Transverse colon (tissue), 4 donors: ENCODE measurements around the gene DAZAP1.

ENCODE experiments used
- CTCF ChIP-seq, 5 experiments: fragments of 200-600 bp in 3 of 5; fragments of 450-650 bp in 2 of 5; sonication (generic) in 3 of 5; IDR thresholded peaks; 1 replicate in 2 of 5; 2 replicates in 3 of 5; pipeline ENCODE4 v1.5.1; 2016 to 2017; ENCODE audit warnings: antibody characterized with exemption in 5 of 5, inconsistent platforms in 3 of 5, mild to moderate bottlenecking in 2 of 5, moderate library complexity in 1 of 5
- EP300 ChIP-seq: sonication (generic); formaldehyde crosslinking; IDR thresholded peaks from one replicate; pipeline ENCODE4 v1.6.1; 2017; ENCODE audit warnings: antibody characterized with exemption, low read depth
- POLR2A ChIP-seq: fragments of 450-650 bp; IDR thresholded peaks from one replicate; pipeline ENCODE4 v1.6.1; 2016; ENCODE audit warnings: antibody characterized with exemption, mild to moderate bottlenecking, moderate library complexity
- POLR2AphosphoS5 ChIP-seq, 3 donors: sonication (generic); formaldehyde crosslinking; IDR thresholded peaks; one replicate each; pipeline ENCODE4 v1.6.1; 2016; ENCODE audit warnings: antibody characterized with exemption in 3 of 3

DNA sequence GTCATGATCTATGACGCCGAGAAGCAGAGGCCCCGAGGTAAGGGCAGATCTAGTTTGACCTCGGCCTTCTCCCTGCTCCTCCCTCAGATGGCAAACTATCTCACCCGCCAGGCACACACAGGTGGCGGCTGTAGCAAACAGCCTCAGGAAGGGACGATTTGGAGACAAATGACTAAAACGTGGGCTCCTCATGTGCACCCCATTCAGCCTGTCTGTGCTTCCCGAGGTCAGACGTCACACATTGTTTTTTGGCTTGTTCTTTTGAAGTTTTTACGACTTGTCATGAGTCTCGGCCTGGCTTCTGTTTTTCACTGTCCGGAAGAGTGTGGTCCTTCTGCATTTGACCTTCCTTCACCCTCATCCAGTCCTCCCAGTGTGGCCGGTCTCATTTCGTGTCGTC is 15.0 kb downstream of the DAZAP1 start:
- TF ChIP-seq CTCF (IDR thresholded peaks at IDR 0.05) (no peak), POLR2A (no peak), EP300 (no peak), POLR2AphosphoS5 (IDR thresholded peaks at IDR 0.05) (no peak)
